Activated naive CD4-positive, alpha-beta T cell (primary cell): Measurements from ENCODE around the gene MYT1.

Source experiments
- DNase-seq, 4 experiments: peaks; one replicate each; lab custom pipeline; 2025; lab: John Stamatoyannopoulos, UW

The MYT1 gene

GRCh38 chr20:64189986-64190385 is 25.7 kb downstream of the MYT1 start:
- DNase-seq = no peak

GRCh38 chr20:64191002-64191401 is 26.8 kb downstream of the MYT1 start:
- no peak for DNase-seq

DNA sequence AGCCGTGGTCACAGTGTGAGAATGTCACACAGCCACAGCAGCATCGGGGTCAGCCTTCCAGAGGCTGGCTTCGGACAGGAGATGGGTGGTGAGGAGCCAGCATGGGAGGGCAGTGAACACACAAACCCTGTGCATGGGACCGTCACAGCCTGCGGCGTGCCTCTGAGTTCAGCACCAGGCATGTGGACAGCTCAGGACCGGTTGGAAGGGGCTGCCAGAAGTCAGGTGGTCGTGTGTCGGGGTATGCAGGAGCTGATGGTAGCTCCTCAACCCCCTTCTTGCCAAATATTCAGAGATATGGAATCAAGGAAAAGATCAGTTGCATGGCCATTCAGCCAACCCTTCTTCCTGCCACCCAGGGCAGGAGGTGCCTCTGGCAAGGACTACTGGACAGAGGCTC is 28.2 kb downstream of the MYT1 start:
- no peak for DNase-seq

- DNase-seq = no peak
Observed at GRCh38 chr20:64193058-64193457, 28.8 kb downstream of the MYT1 start.

- DNase-seq = no peak
Observed at GRCh38 chr20:64194269-64194668, 30.0 kb downstream of the MYT1 start.

DNA sequence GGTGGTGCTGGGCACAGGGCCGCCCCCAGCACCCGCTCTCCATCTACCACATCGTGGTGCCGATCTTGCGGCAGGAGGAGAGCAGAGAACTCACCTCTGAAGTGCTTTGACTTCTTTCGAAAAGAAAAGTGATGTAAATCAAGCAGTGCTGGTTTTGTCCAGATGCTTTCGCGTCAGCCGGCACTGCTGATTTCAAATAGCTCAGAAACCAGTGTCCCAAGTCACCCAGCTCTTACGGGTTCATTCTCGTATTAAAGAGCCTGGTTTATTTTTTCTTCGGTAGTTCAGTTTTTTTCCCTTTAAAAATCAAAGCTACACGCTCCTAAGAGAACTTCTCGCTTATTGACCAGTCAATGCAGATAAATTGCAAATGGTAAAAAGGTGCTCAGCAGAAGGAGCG is 32.1 kb downstream of the MYT1 start:
- DNase-seq = no peak

GRCh38 chr20:64196847-64197306 is 32.6 kb downstream of the MYT1 start:
- no peak for DNase-seq

DNA sequence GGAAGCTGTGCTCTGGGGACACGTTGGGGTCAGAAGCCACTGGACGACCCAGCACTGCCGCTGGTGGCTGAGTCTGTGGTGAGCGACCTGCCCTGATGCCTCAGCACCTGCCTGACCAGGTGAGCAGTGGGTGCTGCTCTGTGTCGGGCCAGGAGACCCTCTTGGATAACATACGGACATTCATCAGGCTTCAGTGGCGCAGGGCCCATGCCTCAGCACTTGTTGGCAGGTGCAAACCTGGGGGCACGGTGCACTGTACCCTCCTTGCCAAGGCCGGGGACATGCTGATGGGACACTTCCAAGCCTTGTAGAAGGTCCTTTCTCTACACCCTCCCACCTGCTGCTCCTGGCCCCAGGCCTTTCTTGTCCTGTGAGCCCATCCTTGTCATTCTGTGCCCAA is 34.1 kb downstream of the MYT1 start:
- no peak for DNase-seq

DNA sequence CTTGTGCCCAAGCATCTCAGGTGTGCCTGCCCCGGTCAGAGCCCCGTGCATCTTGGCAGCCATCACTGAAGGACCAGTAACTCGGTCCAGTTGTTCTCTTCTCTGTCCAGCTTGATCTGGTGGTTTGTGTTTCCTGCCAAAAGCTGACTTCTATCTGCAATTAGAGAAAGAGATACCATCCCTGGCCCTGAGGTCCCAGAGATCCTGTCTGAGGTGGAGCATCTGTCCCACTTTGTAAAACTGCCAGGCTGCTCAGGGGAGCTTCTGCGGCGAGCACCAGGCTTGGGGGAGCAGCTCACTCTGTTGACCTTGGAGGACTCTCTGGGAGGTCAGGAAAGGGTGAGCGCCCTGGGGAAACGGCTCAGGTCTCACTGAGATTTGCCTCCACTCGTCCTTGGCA is 35.1 kb downstream of the MYT1 start:
- DNase-seq = no peak

GRCh38 chr20:64200740-64201139 is 36.5 kb downstream of the MYT1 start:
- DNase-seq = no peak

GRCh38 chr20:64201653-64202052 is 37.4 kb downstream of the MYT1 start:
- DNase-seq = no peak

DNA sequence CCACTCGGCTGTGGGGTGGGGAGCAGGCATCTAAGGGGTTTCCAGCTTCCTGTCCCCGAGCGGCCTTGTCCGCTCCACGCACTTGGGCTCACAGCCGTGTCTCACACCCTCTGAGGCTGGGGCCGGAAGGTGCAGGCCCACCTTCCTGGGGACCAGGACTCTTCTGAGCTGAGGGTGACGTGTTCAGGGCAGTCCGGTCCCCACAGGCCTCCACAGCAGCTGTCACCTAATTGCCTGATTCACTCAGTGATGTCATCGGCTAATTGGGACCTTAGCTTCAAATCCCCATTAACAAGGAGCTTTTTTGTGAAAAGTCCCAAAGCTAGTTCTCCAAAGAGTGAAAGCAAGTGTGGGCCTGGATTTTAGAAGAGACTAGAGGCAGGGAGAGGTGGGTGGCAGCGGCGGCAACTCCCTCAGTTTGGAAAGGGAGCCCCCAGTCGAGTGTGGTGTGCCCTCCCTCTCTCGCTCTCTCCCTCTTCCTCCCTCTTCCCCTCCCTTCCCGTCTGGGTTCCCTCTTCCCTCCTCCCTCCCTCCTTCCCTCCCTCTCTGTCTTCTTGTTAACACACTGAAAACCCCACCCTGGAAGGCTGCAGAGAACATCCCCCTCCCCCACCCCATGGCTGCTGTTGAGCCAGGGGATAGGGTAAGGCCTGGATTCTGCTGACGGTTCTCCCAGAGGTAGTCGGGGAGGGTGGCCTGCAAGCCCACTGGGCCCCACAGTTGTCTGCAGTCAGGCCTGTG is 39.0 kb downstream of the MYT1 start:
- no peak for DNase-seq

GRCh38 chr20:64205611-64206026 is 41.4 kb downstream of the MYT1 start:
- no peak for DNase-seq

- DNase-seq = no peak
Observed at GRCh38 chr20:64206614-64207013, 42.4 kb downstream of the MYT1 start.

DNA sequence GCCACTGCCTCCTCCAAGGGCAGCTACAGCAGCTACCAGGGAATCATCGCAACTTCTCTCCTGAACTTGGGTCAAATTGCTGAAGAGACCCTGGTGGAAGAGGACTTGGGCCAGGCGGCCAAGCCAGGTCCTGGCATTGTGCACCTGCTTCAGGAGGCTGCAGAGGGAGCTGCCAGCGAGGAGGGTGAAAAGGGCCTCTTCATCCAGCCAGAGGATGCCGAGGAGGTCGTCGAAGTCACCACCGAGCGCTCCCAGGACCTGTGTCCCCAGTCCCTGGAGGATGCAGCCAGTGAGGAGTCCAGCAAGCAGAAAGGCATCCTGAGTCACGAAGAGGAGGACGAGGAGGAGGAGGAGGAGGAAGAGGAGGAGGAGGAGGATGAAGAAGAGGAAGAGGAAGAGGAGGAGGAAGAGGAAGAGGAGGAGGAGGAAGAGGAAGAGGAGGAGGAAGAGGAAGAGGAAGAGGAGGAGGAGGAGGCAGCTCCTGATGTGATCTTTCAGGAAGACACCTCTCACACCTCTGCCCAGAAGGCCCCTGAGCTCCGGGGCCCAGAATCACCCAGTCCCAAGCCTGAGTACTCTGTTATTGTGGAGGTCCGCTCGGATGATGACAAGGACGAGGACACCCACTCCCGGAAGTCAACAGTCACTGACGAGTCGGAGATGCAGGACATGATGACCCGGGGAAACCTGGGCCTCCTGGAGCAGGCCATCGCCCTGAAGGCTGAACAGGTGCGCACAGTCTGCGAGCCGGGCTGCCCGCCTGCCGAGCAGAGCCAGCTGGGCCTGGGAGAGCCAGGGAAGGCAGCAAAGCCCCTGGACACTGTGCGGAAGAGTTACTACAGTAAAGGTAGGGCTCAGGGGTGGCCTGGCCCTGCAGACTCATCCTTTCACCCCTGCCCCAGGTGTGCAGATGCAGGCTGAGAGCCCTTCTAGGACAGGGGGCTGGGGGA is 43.7 kb downstream of the MYT1 start:
- DNase-seq = no peak

DNA sequence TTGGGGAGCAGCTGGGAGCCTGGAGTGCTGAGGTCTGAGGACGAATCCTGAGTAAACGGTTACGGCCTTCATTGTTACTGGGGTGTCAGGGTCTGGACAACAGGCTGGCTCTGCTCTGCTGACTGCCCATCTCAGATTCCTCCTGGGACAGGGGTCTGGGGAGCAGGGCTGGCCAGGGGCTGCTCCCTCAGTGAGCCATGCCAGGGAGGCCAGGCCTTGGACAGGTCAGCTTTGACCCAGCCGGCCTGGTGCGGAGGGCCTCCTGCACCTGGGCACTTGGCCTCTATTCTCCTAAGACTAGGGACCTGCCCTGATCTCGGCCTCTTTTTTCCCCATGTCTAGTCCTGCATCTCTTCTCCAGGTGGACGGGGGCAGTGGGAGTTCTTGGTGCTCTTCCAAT is 44.9 kb downstream of the MYT1 start:
- DNase-seq = no peak

DNA sequence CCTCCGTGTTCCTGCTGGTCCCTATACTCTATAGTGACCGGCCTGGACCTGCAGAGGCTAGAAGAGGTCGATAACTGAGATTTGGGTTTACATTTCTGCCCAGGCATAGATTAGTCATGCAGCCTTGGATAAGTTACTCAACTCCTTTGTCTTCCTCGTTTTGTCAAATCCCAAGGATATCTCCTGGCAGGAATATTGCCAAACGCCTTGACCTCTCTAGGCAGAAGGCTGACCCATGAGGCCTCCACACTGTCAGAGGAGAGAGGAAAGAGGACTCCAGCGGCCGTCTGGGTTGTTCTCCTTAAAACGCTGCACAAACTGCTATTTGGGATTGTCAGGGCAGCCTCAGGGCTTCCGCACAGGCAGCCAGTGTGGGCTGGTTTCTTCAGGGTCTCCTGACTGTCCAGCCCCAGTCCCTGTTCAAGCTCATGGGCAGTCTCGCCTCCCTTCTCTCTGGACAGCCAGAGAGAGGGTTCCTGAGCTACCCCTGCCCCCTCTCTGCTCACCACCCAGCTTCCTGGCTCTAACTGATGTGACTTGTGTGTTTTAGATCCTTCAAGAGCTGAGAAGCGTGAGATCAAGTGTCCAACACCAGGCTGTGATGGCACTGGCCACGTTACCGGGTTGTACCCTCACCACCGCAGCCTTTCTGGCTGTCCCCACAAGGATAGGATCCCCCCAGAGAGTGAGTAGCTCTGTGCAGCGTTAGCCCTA is 46.6 kb downstream of the MYT1 start:
- no peak for DNase-seq

- no peak for DNase-seq
Observed at GRCh38 chr20:64211874-64212658, 47.8 kb downstream of the MYT1 start.

DNA sequence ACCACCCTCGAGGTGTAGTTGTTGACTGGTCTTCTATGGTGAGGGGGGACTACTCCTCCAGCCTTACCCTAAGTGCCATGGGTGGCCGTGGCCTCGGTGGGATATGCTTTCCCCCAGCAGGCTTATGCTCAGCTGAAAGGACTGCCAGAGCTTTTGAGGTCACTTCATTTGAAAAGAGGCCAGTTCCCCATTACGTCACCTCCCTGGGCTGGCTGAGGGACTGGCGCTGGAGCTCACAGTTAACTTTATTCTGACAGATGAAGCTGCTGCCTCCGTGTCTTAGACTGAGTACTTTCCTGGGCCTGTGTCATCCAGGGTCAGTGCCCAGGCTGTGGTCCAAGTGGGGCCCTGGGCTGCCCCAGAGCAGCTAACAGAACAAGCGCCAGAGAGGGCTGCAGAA is 48.5 kb downstream of the MYT1 start:
- no peak for DNase-seq

GRCh38 chr20:64214113-64214512 is 49.9 kb downstream of the MYT1 start:
- DNase-seq = no peak

GRCh38 chr20:64214952-64215351 is 50.7 kb downstream of the MYT1 start:
- no peak for DNase-seq

DNA sequence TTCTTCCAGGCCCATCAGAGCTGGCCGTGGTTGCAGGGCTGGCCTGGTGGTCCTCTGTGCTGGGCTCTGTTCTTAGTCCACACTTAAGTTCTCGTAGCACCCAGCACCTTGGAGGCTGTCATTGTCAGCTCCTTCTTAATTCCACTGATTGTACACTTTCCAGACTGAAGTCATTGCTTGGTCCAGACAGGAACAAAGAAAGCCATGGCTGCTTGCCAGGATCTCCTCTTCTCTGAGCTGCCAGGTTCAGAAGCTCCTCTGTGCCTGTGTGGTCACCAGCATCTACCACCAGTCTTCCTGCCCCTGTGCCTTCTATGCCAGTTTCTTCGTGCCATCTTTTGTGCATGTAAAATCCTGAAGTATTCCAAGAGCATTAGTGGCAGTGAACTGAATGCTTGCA is 51.8 kb downstream of the MYT1 start:
- no peak for DNase-seq
